ENCODE data around the gene DTX3L.

Gene DTX3L

GRCh38 chr3:122609798-122610559 lies 45.8 kb downstream of the DTX3L start:
- no peak for TF ChIP-seq CTCF (IDR thresholded peaks at IDR 0.05; ENCODE audit: low read depth, low read length)
- Histone ChIP-seq H3K27ac (no peak overlapping the region), H3K4me3 (ENCODE audit: low read depth, low read length) (no peak overlapping the region), H3K27me3 (ENCODE audit: insufficient read depth, low read depth, severe bottlenecking) (no peaks in the 10 kb centered on the region), H3K9me3 (ENCODE audit: severe bottlenecking) (no peaks in the 10 kb centered on the region), H3K36me3 (no peaks in the 10 kb centered on the region)
- no peak for DNase-seq

- no peaks in the 10 kb centered on the region for H3K9me3 ChIP-seq (ENCODE audit: severe bottlenecking)
- no peak for TF ChIP-seq CTCF (IDR thresholded peaks at IDR 0.05; ENCODE audit: low read depth, low read length)
- H3K36me3 ChIP-seq, result no peaks in the 10 kb centered on the region
- H3K4me3 ChIP-seq (ENCODE audit: low read depth, low read length), result no peak overlapping the region
- DNase-seq, result no peak
- H3K27ac ChIP-seq, result no peak overlapping the region
- H3K27me3 ChIP-seq (ENCODE audit: insufficient read depth, low read depth, severe bottlenecking), result no peaks in the 10 kb centered on the region
These were observed 48.6 kb downstream of the DTX3L start for GRCh38 chr3:122612696-122613095.

- Histone ChIP-seq H3K4me3 (ENCODE audit: low read depth, low read length) (no peak overlapping the region), H3K27me3 (ENCODE audit: insufficient read depth, low read depth, severe bottlenecking) (no peaks in the 10 kb centered on the region), H3K9me3 (ENCODE audit: severe bottlenecking) (no peaks in the 10 kb centered on the region), H3K27ac (no peak overlapping the region), H3K36me3 (no peaks in the 10 kb centered on the region)
- no peak for DNase-seq
- TF ChIP-seq CTCF (IDR thresholded peaks at IDR 0.05; ENCODE audit: low read depth, low read length), result no peak
These were observed 51.2 kb downstream of the DTX3L start for GRCh38 chr3:122615303-122615702.

- TF ChIP-seq CTCF (IDR thresholded peaks at IDR 0.05; ENCODE audit: low read depth, low read length), result peak; percentile 13; the same call in 1 of the 2 replicates
- no peak overlapping the region for H3K27ac ChIP-seq
These were observed 54.5 kb downstream of the DTX3L start for GRCh38 chr3:122618614-122619013.

GRCh38 chr3:122619040-122619439 lies 54.9 kb downstream of the DTX3L start:
- H3K36me3 ChIP-seq, result no peaks in the 10 kb centered on the region

More at GRCh38 chr3:122618614-122619013, 54.5 kb downstream of the DTX3L start:
- H3K9me3 ChIP-seq (ENCODE audit: severe bottlenecking), result no peaks in the 10 kb centered on the region
- DNase-seq, result no peak
- no peak overlapping the region for H3K4me3 ChIP-seq (ENCODE audit: low read depth, low read length)
- H3K36me3 ChIP-seq, result no peaks in the 10 kb centered on the region
- H3K27me3 ChIP-seq (ENCODE audit: insufficient read depth, low read depth, severe bottlenecking), result no peaks in the 10 kb centered on the region

More at GRCh38 chr3:122619040-122619439, 54.9 kb downstream of the DTX3L start:
- TF ChIP-seq CTCF (IDR thresholded peaks at IDR 0.05; ENCODE audit: low read depth, low read length), result no peak
- Histone ChIP-seq H3K4me3 (ENCODE audit: low read depth, low read length) (no peak overlapping the region), H3K27me3 (ENCODE audit: insufficient read depth, low read depth, severe bottlenecking) (no peaks in the 10 kb centered on the region), H3K27ac (no peak overlapping the region), H3K9me3 (ENCODE audit: severe bottlenecking) (no peaks in the 10 kb centered on the region)
- DNase-seq, result no peak

Data from WERI-Rb-1 (cell line).